WERI-Rb-1 (cell line): ENCODE measurements around the gene TRIM25.
"Not testable (repeated sequence)": the region's sequence is repeated elsewhere in the genome, so short reads cannot be mapped to it uniquely, and the experiment has no call there.

Experiments
- DNase-seq: peaks from one replicate; pipeline ENCODE4 v3.0.0-alpha.2; 2020
- H3K27ac ChIP-seq: fragments of 250-450 bp; sonication (Bioruptor Pico); 2 replicates; pipeline ENCODE4 v1.5.1; 2020; ENCODE audit warnings: mild to moderate bottlenecking, moderate library complexity
- H3K27me3 ChIP-seq: fragments of 250-450 bp; sonication (Bioruptor Pico); 2 replicates; pipeline ENCODE4 v1.5.1; 2021; ENCODE audit warnings: mild to moderate bottlenecking, low read depth, moderate library complexity; ENCODE audit not compliant: insufficient read depth, severe bottlenecking
- H3K36me3 ChIP-seq: fragments of 250-450 bp; sonication (Bioruptor Pico); 2 replicates; pipeline ENCODE4 v1.5.1; 2020; ENCODE audit warnings: mild to moderate bottlenecking, moderate library complexity
- H3K4me3 ChIP-seq: 2 replicates; pipeline ENCODE4 v1.5.1; 2011; ENCODE audit warnings: low read depth, mild to moderate bottlenecking, control low read depth, low read length
- H3K9me3 ChIP-seq: fragments of 250-450 bp; sonication (Bioruptor Pico); 2 replicates; pipeline ENCODE4 v1.5.1; 2021; ENCODE audit warnings: mild to moderate bottlenecking, moderate library complexity; ENCODE audit not compliant: severe bottlenecking
- TF ChIP-seq, protein P1 (sequence below): IDR thresholded peaks from 2 replicates; pipeline ENCODE4 v1.5.1; 2011; ENCODE audit warnings: low read depth, mild to moderate bottlenecking, control low read depth, inconsistent platforms, low read length

Gene TRIM25

DNA sequence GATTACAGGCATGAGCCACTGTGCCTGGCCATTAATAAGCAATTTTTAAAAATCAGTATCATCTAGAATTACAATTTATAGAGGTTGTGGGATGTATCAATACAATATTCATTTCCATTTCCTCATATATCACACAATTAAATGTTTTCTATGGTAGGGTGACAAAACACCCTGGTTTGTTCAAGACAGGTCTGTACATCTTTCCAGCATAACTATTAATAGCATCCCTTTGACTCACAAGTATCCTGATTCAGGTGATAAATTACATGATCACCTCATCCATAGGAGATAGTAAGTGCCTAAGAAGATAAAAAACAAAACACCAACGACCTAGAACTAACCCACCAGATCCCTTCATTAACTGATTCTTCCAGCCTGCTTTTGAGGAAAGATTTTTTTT, 33.9 kb upstream of the TRIM25 start:
- no peaks in the 10 kb centered on the region for H3K9me3 ChIP-seq
- no peaks in the 10 kb centered on the region for H3K27me3 ChIP-seq
- no peak overlapping the region for H3K27ac ChIP-seq
- DNase-seq, result no peak
- H3K4me3 ChIP-seq, result no peak overlapping the region
- TF ChIP-seq, protein P1, sequence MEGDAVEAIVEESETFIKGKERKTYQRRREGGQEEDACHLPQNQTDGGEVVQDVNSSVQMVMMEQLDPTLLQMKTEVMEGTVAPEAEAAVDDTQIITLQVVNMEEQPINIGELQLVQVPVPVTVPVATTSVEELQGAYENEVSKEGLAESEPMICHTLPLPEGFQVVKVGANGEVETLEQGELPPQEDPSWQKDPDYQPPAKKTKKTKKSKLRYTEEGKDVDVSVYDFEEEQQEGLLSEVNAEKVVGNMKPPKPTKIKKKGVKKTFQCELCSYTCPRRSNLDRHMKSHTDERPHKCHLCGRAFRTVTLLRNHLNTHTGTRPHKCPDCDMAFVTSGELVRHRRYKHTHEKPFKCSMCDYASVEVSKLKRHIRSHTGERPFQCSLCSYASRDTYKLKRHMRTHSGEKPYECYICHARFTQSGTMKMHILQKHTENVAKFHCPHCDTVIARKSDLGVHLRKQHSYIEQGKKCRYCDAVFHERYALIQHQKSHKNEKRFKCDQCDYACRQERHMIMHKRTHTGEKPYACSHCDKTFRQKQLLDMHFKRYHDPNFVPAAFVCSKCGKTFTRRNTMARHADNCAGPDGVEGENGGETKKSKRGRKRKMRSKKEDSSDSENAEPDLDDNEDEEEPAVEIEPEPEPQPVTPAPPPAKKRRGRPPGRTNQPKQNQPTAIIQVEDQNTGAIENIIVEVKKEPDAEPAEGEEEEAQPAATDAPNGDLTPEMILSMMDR, result no peak
- H3K36me3 ChIP-seq, result peaks cover 86% of the 10 kb centered on the region

DNA sequence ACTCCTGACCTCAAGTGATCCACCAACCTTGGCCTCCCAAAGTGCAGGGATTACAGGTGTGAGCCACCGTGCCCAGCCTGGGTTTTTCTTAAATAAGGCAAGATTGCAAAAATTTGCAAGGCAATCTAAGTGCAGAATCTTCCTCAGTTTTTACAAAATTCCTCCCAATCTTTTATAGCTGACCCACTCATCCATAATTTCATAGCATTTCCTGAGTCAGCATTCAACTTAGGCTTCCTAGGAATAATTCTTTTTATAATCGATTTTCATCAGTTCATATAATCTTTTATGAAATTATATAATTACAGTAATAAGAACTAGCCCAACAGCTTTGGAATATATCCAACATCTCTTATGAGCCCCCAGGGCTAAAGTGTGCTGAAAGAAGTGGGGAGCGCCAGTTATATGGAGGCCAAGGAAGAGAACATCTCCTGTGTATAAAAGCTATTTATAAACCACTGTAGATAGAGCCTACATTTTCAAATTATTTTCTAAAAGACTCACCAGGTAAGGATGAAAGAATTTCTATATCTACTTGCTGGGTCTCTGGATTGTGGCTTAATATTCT, 32.2 kb upstream of the TRIM25 start:
- DNase-seq, result no peak
- Histone ChIP-seq H3K27me3 (no peaks in the 10 kb centered on the region), H3K4me3 (no peak overlapping the region), H3K27ac (no peak overlapping the region), H3K36me3 (peaks cover 92% of the 10 kb centered on the region), H3K9me3 (no peaks in the 10 kb centered on the region)
- TF ChIP-seq, protein P1, result no peak

DNA sequence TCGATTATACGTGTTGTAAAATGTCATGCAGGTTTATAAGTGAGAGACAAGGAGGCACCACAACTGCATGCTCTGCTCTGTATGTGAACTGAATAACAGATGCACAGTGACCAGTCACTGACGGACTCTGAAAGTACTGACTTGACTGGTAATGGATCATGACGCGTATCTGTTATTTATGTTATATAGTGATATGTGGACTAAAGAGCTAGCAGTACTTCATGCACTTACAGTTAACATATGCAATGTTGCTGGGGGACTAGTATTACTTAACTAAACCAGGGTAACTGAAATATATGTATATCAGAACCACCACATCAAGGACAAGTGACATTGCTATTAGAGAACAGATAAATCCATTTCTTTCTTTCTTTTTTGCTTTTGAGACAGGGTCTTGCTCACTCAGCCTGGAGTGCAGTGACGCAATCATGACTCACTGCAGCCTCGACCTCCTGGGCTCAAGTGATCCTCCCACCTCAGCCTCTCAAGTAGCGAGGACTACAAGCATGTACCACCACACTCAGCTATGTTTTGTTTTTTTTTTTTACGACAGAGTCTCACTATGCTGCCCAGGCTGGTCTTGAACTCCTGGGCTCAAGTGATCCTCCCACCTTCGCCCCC, 29.8 kb upstream of the TRIM25 start:
- no peak for DNase-seq
- Histone ChIP-seq H3K36me3 (peaks cover 94% of the 10 kb centered on the region), H3K4me3 (no peak overlapping the region), H3K27ac (no peak overlapping the region), H3K9me3 (no peaks in the 10 kb centered on the region), H3K27me3 (no peaks in the 10 kb centered on the region)
- TF ChIP-seq, protein P1, result no peak

DNA sequence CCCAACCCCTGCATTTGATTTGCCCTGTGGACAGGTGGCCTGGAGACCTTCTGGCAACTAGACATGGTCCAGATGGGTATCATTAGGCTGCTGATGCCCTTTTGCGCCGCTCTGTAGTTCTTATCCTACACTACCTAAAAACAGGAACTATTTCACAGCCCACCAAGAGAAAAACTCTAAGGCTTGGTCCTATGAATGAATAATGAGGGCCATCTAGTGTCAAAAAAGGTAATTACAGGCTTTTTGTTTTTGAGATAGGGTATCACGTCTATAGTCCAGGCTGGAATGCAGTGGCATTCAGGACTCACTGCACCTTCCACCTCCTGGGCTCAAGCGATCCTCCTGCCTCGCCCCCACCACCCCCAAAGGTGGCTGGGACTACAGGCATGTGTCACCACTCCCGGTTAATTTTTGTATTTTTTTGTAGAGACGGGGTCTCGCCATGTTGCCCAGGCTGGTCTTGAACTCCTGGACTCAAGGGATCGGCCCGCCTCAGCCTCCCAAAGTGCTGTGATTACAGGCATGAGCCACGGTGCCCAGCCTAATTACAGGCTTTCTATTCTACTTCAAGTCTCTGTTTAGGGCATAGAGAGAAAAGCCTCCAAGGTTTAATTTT, 26.1 kb upstream of the TRIM25 start:
- Histone ChIP-seq H3K9me3 (no peaks in the 10 kb centered on the region), H3K27me3 (no peaks in the 10 kb centered on the region), H3K4me3 (no peak overlapping the region), H3K27ac (no peak overlapping the region), H3K36me3 (peaks cover 95% of the 10 kb centered on the region)
- DNase-seq, result no peak
- TF ChIP-seq, protein P1, result peak; percentile 56

DNA sequence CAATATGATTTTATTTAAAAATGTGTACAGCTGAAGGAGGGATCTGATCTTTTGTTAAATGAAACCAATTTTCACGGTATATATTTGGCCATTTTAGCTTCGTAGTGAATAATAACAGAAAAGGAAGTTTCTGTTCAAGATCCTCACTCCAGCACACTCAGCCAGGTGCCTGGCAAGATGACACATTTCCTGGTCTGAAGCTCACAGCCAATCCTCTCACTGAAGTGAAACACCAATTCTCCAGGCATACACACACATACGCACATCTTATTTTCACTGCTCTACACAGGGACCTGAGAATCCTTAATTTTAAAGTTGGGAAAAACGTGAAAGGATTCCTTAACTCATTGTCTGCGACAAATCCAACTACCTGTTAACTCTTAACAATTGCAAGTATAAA, 24.4 kb upstream of the TRIM25 start:
- peaks cover 90% of the 10 kb centered on the region for H3K36me3 ChIP-seq
- not testable (repeated sequence) for H3K27me3 ChIP-seq, H3K4me3 ChIP-seq, H3K9me3 ChIP-seq, H3K27ac ChIP-seq, DNase-seq

DNA sequence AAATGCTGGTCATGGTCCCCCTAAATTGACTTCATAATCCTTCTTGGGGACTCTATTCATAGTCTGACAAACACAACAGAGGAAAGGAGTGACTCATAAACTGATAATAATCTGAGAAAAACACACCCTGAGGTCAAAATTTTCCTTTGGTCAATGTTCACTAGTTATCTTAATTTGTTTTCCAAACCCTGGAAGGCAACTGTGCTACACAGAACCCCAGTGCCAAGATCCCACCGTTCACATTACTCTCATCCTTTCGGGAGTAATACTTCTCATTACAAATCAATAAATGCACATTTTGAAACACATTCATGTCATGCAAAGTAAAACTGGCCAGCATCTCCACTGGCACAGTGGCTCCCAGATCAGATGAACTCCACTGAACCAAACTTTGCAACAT, 23.8 kb upstream of the TRIM25 start:
- DNase-seq, result no peak
- H3K27ac ChIP-seq, result no peak overlapping the region
- peaks cover 87% of the 10 kb centered on the region for H3K36me3 ChIP-seq
- no peaks in the 10 kb centered on the region for H3K27me3 ChIP-seq
- TF ChIP-seq, protein P1, result no peak
- H3K9me3 ChIP-seq, result no peaks in the 10 kb centered on the region
- no peak overlapping the region for H3K4me3 ChIP-seq
